HG03097 (cell line): Measurements from ENCODE around the gene SKIC8.

Experiments
- ATAC-seq: cut with Tn5 transposase; IDR thresholded peaks from one replicate; pipeline ENCODE4 v1.9.1; 2021; ENCODE audit not compliant: unreplicated experiment, low FRiP score

The SKIC8 gene

DNA sequence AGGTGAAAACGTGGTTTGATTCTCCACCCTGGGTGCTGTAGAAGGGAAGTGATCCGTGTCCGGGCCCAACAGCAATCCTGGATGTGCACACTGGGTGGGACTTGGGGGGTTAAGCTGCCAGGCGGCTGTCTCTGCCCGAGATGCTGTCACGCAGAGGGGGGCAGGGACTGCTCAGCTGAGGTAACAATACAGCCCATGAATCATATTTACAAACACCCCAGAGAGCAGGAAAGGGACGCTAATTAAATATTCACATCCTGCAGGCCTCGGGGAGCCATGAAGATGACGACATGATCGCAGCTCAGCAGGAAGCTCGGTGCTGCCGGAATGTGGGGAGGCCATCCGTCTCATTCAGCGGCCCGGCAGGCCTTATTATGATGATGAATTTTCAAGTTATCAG, 22.8 kb upstream of the SKIC8 start:
- ATAC-seq, result no peak

GRCh38 chr15:78321786-78322185, 22.4 kb upstream of the SKIC8 start:
- ATAC-seq, result no peak

GRCh38 chr15:78321041-78321570, 21.7 kb upstream of the SKIC8 start:
- ATAC-seq, result no peak

- ATAC-seq, result no peak
Observed at GRCh38 chr15:78320183-78320582, 20.8 kb upstream of the SKIC8 start.

DNA sequence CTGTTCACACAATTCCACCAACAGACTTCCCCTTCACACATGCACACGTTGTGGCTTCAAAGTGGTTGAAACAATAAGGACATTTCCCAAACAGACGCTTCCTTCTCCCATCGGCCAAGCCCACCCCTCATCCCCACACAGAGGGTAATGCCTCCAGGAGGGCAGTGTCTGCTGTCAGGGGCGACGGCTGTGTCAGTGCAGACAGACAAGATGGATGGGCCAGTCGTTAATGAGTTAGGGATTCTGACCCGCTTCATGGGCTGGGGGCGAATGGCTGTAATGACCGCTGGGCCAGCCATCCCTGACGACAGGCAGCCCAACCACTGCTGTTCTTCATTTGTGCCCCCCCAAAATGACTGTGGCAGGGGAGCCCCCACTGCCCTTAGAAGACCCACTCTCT, 20.2 kb upstream of the SKIC8 start:
- ATAC-seq, result no peak

- no peak for ATAC-seq
Observed at GRCh38 chr15:78317145-78317836, 17.9 kb upstream of the SKIC8 start.

DNA sequence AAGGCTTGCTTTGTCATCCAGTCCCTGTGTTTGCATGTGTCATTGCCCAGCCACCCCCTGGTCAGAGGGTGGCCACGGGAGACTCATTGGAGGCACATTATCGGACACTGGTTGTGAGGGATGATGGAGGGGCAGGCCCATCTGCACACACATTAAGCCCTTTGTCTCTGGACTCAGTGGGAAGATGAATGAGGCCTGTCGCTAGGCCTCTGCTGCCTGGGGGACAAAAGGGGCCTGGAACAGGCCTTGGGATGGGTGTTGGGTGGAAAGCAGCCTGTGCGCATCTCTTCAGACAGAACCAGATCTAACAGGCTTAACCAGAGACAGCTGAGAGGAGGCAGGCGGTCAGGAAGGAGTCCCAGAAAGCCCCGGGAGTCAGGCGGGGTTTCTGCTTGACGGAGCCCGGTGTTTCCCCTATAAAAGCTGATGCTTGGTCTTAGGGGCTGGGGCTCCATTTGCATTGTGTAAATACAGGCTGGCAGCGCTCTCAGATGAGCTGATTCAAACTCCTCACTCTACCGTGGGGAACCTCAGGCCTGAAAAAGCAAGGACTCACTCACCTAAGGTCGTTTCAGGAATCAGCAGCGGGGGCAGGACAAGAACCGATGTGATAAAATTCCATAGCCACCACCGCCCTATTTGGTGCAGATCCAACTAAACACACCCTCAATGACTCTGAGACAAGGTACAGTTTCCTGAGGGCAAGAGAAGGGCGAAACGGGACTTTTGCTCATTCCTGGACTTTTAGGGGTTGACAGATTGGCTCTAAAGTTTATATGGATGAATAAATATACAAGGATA, 17.1 kb upstream of the SKIC8 start:
- ATAC-seq, result no peak

DNA sequence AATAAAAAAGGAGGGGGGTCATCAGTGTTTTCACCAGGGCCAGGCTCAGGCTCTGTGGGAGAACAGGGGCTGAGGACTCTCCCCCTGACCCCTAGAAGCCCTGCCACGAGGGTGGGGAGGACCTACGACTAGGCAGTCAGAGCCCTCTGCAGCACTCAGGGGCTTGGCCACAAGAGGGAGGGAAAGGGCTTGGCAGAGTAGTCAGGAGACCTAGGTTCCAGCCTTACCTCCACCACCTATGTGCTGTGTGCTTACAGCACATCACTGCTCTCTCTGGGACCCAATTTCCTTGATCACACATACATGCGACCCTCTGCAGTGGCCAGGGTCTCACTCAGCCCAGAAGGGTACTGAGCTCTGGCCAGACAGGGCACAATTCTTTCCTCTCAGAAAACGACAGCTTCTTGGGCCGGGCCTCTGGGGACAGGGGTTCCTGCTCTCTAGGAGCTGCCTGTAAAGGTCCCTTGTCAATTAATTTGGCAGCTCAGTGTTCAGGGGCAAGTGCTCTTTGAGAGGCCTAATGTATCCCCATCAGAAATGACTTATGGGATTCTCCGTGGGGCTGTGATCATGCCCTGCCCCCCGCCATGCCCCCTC, 16.4 kb upstream of the SKIC8 start:
- ATAC-seq, result no peak

DNA sequence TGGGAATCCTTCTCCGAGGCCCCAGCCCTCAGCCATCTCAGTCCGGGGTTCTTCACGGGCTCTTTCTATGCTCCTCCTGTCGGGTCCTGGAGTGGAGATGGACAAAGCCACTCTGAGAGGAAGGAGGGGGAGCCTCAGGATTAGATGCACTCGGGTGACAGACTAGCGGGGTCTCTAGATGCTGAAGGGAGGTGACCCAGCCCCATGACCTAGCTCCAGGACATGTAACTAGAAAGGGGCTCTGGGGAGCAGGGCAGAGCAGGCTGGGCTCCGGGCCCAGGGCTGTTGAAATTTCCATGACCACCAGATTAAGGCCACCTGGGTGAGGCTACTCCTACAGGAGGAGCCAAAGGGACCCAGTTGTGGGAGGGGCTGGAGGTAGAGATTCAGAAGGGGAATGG, 14.8 kb upstream of the SKIC8 start:
- no peak for ATAC-seq

DNA sequence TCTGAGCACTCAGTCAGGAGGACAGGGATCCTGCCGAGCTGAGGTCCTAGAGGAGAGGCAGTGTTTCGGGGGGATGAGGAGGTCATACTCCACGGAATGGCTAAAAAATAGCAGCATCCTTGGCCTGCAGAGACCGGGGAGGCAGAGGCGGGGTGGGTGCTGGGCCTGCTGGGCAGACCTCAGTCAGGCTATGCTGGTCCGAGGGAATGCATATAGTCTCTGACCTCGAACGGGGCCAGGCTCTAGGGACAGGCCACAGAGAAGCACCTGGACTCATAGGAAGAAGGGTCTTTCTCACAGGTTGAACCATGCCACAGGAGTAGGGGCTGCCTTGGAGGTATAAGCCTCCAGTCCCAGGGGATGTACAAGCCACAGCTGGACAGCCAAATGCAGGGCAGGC, 14.0 kb upstream of the SKIC8 start:
- ATAC-seq, result no peak

DNA sequence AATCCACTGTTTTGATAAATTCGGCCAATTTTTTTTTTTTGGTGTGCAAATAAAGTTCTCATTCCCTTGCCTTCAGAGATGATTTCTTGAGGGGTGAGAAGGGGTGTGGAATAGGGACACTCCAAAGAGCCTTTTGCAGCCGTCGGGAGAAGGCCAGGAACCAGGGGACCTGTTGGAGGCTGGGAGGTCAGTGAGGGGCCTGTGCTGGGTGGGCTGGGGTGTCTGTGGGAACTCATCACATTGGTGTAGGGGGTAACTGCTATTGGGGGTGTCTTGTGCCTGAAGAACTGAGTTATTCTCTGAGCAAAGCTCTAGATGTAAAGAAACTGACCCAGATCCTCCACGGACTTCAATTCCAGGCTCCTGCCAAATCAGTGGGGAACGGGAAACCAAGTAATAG, 13.5 kb upstream of the SKIC8 start:
- no peak for ATAC-seq

DNA sequence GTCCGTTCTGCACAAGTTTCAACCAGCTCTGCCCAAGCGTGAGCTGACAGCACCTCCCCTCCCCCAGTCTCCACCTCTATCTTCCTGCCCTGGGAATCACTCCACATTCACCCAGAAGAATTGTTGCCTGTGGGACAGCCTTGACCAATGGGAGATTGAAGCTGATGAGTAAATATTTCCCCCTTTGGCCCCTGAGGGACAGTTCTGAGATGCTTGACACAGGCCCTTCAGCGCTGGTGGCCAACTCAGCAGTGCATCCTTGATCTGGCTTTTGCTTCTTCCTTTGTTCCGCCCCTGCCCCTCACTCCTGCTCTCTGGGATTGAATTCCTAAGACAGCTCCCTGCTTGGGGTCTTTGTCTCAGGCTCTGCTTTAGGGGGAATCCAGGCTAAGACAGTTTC, 13.1 kb upstream of the SKIC8 start:
- ATAC-seq, result no peak

GRCh38 chr15:78311292-78311691, 11.9 kb upstream of the SKIC8 start:
- no peak for ATAC-seq

GRCh38 chr15:78308422-78309032, 9.1 kb upstream of the SKIC8 start:
- no peak for ATAC-seq

DNA sequence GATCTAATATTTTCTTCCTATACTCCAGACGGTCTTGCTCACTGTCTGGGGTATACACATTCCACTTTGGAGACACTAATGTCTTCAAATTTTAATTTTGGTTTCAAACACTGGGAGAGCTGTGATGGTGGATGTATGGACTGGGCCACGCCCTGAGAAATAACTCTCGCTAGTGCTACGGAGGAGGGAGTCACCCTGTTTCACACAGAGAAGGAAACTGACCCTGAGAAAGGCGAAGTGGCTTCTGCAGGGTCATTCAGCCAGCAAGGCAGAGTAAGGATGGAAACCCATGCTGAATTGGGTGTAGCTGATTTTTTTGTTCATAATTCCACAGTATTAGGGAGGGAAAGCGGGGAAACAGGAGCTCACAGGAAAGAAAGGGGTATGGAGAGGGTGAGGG, 8.6 kb upstream of the SKIC8 start:
- ATAC-seq, result no peak

DNA sequence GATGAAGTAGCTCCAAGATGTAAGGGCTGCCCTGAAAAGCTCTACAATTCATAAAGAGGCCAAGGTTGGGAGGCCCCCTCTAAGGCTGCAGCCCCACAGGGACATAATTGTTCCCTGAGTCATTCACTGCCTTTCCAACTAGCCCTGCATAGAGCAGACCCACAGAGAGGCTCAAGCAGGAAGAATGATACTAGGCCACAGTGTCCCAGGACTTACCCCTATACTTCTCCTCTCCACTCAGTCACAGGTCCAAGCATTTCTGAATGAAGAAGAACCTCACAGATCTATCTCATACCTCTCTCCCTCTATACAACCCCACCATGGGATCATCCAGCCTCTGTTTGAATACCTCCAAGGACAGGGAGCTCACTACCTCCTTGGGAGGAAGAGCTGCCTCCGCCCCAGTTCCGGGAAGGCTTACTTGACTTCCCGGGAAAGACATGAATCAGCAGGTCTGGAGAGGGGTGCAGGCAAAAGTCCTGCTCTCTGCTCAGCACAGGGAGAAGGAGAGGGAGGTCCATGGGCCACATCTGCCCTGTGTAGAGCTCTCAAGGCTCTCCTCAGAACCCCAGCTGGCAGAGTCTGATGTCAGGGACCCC, 6.9 kb upstream of the SKIC8 start:
- ATAC-seq, result no peak

GRCh38 chr15:78304216-78305066, 5.0 kb upstream of the SKIC8 start:
- ATAC-seq, result no peak

- ATAC-seq, result no peak
Observed at GRCh38 chr15:78302579-78303312, 3.3 kb upstream of the SKIC8 start.

DNA sequence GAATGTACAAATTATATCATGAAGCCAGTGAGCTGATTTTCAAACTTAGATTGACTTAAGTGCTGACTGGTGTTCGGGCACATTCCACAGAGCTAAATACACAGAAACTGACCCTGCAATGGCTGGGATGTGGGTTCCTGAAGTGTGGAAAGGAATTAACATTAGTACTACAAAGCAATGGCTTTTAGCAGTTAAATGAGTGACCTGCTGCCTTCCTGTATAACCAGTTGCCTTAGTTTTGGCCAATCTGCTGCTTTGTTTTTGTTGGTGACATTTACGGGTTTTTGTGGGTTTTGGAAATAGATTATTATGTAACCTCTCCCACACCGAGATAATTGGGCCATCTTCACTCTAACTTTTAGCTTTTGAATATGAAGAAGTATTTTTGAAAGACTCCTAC, 2.4 kb upstream of the SKIC8 start:
- ATAC-seq, result no peak
